ENCODE results near the gene PCDH11Y.
"Not testable (repeated sequence)": the region's sequence is repeated elsewhere in the genome, so short reads cannot be mapped to it uniquely, and the experiment has no call there.

PCDH11Y gene

GRCh38 chrY:5000057-5000456, at the start of gene PCDH11Y:
TSS of gene PCDH11Y (plus strand) at chrY:5000296. CDS start at chrY:5057100, 56,804 bp downstream.
- not testable (repeated sequence) for DNase-seq (ENCODE audit: low read depth)

- DNase-seq (ENCODE audit: low read depth), result not testable (repeated sequence)
These were observed 32.2 kb upstream of the PCDH11Y start for GRCh38 chrY:4967894-4968293.

DNA sequence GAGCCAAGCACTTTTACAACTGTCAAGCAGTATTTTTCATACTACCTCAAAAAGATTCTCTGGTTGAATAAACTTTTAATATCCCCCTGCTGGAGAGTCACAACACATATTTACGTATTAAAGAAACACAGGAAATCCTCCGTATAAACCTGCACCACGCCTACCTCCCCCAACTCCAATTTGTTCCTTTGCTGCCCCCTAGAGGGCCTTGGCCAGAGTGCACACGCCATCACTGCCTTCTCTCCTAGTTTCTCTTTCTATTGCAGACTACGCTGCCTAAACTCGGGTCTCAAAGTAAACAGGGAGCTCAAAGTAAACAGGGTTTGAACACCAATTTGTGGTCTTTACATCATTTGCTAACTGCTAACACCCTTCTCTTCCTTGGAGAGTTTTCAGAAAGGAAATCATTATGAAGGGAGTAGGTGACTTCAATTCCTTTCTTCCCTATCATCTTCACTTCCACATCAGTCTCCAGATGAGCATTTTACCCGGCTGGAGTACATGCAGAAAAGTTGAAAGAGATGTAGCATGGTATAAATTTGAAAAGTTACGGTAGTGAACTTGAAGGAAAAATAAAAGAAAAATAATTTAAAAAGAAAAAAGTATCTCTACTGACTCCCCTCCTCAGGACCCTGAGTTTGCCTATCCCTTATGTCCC, 8.2 kb upstream of the PCDH11Y start:
- not testable (repeated sequence) for DNase-seq (ENCODE audit: low read depth)

- DNase-seq (ENCODE audit: low read depth), result not testable (repeated sequence)
These were observed 5.2 kb upstream of the PCDH11Y start for GRCh38 chrY:4994892-4995291.

GRCh38 chrY:5002476-5003184, 2.5 kb downstream of the PCDH11Y start:
- DNase-seq (ENCODE audit: low read depth), result not testable (repeated sequence)

- not testable (repeated sequence) for DNase-seq (ENCODE audit: low read depth)
These were observed 39.0 kb downstream of the PCDH11Y start for GRCh38 chrY:5038972-5039523.

DNA sequence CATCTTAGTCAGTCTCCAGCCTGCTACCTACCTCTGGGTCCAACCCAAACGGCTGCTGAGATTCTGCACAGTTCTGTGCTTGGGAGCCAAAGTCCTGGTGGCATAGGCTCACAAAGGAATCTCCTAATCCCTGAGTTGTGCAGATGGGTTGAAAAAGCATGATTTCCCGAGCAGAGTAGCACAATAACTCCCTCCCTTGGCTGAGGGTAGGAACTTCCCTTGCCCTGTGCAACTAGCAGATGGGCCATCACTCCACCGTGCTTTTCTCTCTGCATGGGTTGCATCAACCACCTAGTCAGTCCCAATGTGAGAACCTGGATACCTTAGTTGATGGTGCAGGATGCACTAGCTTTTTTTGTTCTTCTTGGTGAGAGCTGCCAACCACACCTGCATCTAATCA, 82.9 kb downstream of the PCDH11Y start:
- not testable (repeated sequence) for DNase-seq (ENCODE audit: low read depth)

DNA sequence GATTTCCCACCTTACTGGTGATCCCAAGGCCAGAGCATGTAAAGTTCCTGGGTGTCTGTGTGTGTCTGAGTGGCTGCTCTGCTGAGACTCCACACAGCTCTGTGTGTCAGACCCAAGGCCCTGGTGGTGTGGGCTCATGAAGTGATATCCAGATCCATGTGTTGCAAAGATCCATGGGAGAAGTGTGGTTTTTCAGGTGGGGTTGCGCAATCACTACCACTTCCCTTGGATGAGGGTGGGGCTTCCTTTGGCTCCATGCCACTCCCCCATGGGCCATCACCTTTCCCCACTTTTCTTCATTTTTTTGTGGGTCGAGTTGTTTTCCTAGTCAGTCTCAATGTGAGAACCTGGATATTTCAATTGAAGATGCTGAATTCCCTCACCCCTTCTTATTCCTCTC, 182.9 kb downstream of the PCDH11Y start:
- not testable (repeated sequence) for DNase-seq (ENCODE audit: low read depth)

GRCh38 chrY:5215116-5215515, 215.0 kb downstream of the PCDH11Y start:
- DNase-seq (ENCODE audit: low read depth), result not testable (repeated sequence)

GRCh38 chrY:5324931-5325330, 324.8 kb downstream of the PCDH11Y start:
- DNase-seq (ENCODE audit: low read depth), result not testable (repeated sequence)

DNA sequence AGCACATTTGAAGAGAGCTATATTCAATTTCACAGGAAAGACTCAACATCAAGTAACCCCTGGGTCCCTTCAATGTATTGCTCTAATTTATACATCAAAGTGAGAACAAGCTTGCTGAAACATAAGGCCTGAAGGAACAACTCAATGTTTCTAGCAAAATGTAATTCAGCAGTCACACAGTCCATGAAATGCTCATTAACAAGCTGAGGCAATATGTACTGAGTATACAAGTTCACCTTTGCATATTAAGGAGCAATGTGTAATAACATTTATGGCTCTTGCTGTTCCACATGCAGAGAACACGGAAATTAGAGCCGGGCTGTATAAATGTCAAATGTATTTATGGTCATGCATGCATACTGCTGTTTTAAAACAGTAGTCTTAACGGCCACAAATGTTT, 342.1 kb downstream of the PCDH11Y start:
- not testable (repeated sequence) for DNase-seq (ENCODE audit: low read depth)

GRCh38 chrY:5543705-5544104, 543.6 kb downstream of the PCDH11Y start:
- DNase-seq (ENCODE audit: low read depth), result not testable (repeated sequence)

DNA sequence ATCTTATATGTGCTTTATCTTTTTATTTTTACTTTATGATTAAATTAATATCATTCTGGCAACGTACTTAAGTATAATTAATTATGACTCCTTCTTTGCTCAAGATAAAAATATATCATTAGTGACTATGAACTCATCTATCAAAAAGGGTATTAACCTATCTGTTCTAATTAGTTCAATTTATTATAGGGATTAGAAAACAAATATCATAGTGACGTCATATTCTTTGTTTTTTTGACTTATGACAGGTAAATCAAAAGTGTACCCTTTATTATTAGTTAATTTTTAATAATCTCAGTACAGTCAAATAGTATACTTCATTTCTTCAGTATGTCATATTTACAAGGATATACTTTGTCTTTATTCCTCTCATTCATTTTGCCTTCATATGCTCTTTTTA, 638.5 kb downstream of the PCDH11Y start:
- DNase-seq (ENCODE audit: low read depth), result not testable (repeated sequence)

- not testable (repeated sequence) for DNase-seq (ENCODE audit: low read depth)
These were observed 679.2 kb downstream of the PCDH11Y start for GRCh38 chrY:5679265-5679664.

DNA sequence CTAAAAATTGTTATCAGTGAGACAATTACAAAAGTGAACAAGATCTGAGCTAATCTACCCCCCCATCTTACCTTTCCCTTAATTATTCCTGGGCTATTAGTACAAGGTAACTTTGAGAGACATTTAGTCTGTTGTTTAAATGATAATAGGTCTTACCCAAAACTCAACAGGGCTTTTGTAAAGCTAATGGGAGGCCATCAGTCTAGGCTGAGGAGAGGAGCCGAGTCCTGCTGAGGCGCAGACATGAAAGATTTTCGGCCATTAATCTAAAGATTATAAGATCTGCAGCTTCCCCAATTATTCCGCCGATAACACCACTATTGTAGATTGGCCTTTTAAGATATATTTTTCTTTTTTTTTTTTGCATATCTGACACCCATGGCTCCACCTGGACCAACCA, 708.6 kb downstream of the PCDH11Y start:
- DNase-seq (ENCODE audit: low read depth), result not testable (repeated sequence)

GRCh38 chrY:5709788-5710381, 709.8 kb downstream of the PCDH11Y start:
- DNase-seq (ENCODE audit: low read depth), result not testable (repeated sequence)

- not testable (repeated sequence) for DNase-seq (ENCODE audit: low read depth)
These were observed 761.3 kb downstream of the PCDH11Y start for GRCh38 chrY:5761403-5761802.

DNA sequence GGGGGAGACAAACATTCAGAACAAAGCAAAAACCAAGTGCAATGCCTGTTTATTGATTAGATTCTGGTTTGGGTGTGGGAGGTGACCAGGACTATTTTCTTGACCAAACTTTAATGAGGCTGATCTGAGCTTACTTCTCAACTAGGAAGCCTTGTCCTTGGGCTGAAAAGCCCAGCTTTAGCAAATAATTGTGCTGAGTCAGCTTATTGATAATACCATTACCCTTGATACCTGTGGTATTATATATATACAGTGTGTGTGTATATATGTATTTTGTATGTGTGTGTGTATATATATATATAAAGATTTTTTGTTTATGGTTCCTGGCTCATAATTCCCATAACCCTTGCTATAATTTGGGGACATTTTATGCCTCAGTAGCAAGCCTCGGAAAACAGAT, 776.4 kb downstream of the PCDH11Y start:
- not testable (repeated sequence) for DNase-seq (ENCODE audit: low read depth)

All from amniotic epithelial cell (primary cell).